Endodermal cell (in vitro differentiated cells): ENCODE measurements around the gene COL27A1. TPM values are rescaled to one million over a fixed set of nuclear protein-coding genes. Genes with fewer than 3 reads are reported as not detected.

Source experiments
- DNase-seq: peaks from one replicate; pipeline ENCODE4 v3.0.0-alpha.2; 2017
- H3K27ac ChIP-seq: 2 replicates; pipeline ENCODE4 v1.5.1; 2013; ENCODE audit warnings: mild to moderate bottlenecking, low read depth, low read length, moderate library complexity
- H3K27me3 ChIP-seq: 2 replicates; pipeline ENCODE4 v1.6.1; 2013; ENCODE audit warnings: mild to moderate bottlenecking, low read length, moderate library complexity; ENCODE audit not compliant: insufficient read depth, control insufficient read depth, poor library complexity, severe bottlenecking
- H3K36me3 ChIP-seq: 2 replicates; pipeline ENCODE4 v1.7.0; 2013; ENCODE audit warnings: mild to moderate bottlenecking, low read length, moderate library complexity; ENCODE audit not compliant: control insufficient read depth, insufficient read depth
- H3K4me1 ChIP-seq: one replicate; pipeline ENCODE4 v1.7.0; 2013; ENCODE audit warnings: low read length; ENCODE audit not compliant: control insufficient read depth, insufficient read depth
- H3K4me3 ChIP-seq: 2 replicates; pipeline ENCODE4 v1.5.1; 2013; ENCODE audit warnings: mild to moderate bottlenecking, low read length, moderate library complexity
- H3K9ac ChIP-seq: 2 replicates; pipeline ENCODE4 v1.6.1; 2013; ENCODE audit warnings: mild to moderate bottlenecking, low read length, moderate library complexity; ENCODE audit not compliant: poor library complexity, severe bottlenecking; ENCODE audit errors: extremely low read depth
- H3K9me3 ChIP-seq: 2 replicates; pipeline ENCODE4 v1.6.1; 2013; ENCODE audit warnings: mild to moderate bottlenecking, low read length, moderate library complexity; ENCODE audit not compliant: control insufficient read depth
- H3K27ac Mint-ChIP-seq: 2 replicates; pipeline ENCODE4 v1.8.0; 2020; ENCODE audit warnings: mixed read lengths
- H3K27me3 Mint-ChIP-seq: 2 replicates; pipeline ENCODE4 v1.8.0; 2021; ENCODE audit warnings: mild to moderate bottlenecking, mixed read lengths; ENCODE audit not compliant: insufficient read depth
- H3K36me3 Mint-ChIP-seq: 2 replicates; pipeline ENCODE4 v1.8.0; 2020; ENCODE audit warnings: low read depth, mixed read lengths
- H3K4me1 Mint-ChIP-seq: 2 replicates; pipeline ENCODE4 v1.8.0; 2020; ENCODE audit warnings: mixed read lengths
- H3K4me3 Mint-ChIP-seq: 2 replicates; pipeline ENCODE4 v1.8.0; 2020; ENCODE audit warnings: mild to moderate bottlenecking, moderate library complexity, mixed read lengths
- H3K9me3 Mint-ChIP-seq: 2 replicates; pipeline ENCODE4 v1.8.0; 2020; ENCODE audit warnings: mild to moderate bottlenecking, mixed read lengths
- WGBS, 2 experiments: methylation state at CpG; one replicate each; pipeline versions ENCODE4 v1.1.5 to v1.1.7; 2013; ENCODE audit warnings: missing lambda C conversion rate in 2 of 2, mixed read lengths in 1 of 2; ENCODE audit not compliant: insufficient coverage in 1 of 2, insufficient read length in 1 of 2; 5-methylcytosine and 5-hydroxymethylcytosine counted together
- total RNA-seq, 2 donors: library from RNA; stranded (reverse); fragmentation: NEBNext Ultra II Directional in 1 of 2; extraction: Animal tissue kit (Norgen Biotek cat#: 25700) in 1 of 2; gene quantifications; 2 replicates in 1 of 2; 3 replicates in 1 of 2; pipeline ENCODE4 v1.2.1, GENCODE V29; 2021
- TF ChIP-seq, protein P1 (sequence below): fragments of 200-600 bp; sonication (generic); conservative IDR thresholded peaks from 2 replicates; pipeline ENCODE4 v1.5.0; 2021; ENCODE audit warnings: antibody characterized with exemption, mild to moderate bottlenecking

The COL27A1 gene
- total RNA-seq, 2 donors from 2014 or later, result 43.8 to 69.5 TPM

DNA sequence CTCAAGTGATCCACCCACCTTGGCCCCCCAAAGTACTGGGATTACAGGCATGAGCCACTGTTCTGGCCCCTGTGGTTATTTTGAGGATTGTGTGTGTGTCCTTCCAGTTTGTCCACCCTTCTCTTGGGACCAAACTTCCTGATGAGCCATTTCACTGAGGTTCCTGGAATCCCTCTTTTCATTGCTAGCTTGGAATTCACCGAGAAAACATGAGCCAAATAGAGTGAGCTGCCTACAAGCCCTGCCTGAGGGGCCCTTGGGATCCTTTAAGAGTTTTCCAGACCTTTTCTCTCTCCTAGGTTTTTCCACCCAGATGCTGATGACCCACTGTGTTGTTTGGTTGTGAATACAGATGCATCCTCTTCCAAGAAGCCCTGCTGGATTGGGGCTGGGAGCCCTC lies 43.0 kb upstream of the COL27A1 start:
- TF ChIP-seq, protein P1, sequence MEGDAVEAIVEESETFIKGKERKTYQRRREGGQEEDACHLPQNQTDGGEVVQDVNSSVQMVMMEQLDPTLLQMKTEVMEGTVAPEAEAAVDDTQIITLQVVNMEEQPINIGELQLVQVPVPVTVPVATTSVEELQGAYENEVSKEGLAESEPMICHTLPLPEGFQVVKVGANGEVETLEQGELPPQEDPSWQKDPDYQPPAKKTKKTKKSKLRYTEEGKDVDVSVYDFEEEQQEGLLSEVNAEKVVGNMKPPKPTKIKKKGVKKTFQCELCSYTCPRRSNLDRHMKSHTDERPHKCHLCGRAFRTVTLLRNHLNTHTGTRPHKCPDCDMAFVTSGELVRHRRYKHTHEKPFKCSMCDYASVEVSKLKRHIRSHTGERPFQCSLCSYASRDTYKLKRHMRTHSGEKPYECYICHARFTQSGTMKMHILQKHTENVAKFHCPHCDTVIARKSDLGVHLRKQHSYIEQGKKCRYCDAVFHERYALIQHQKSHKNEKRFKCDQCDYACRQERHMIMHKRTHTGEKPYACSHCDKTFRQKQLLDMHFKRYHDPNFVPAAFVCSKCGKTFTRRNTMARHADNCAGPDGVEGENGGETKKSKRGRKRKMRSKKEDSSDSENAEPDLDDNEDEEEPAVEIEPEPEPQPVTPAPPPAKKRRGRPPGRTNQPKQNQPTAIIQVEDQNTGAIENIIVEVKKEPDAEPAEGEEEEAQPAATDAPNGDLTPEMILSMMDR, result no peak
- peak; percentile 17 for DNase-seq
- no peak overlapping the region for H3K27ac ChIP-seq
- peaks cover 9% of the 10 kb centered on the region for H3K4me1 Mint-ChIP-seq
- WGBS, 2 experiments, result 78 to 88% methylated on average over 1 of the region's 1 CpG
- peaks cover 2% of the 10 kb centered on the region for H3K4me1 ChIP-seq
- no peaks in the 10 kb centered on the region for H3K36me3 Mint-ChIP-seq
- H3K9ac ChIP-seq, result no peak overlapping the region
- H3K9me3 Mint-ChIP-seq, result no peaks in the 10 kb centered on the region
- H3K27me3 Mint-ChIP-seq, result peaks cover 51% of the 10 kb centered on the region
- H3K27ac Mint-ChIP-seq, result no peak overlapping the region
- H3K36me3 ChIP-seq, result no peaks in the 10 kb centered on the region
- H3K9me3 ChIP-seq, result no peaks in the 10 kb centered on the region
- no peak overlapping the region for H3K4me3 ChIP-seq
- peaks cover 21% of the 10 kb centered on the region for H3K27me3 ChIP-seq
- H3K4me3 Mint-ChIP-seq, result no peak overlapping the region

DNA sequence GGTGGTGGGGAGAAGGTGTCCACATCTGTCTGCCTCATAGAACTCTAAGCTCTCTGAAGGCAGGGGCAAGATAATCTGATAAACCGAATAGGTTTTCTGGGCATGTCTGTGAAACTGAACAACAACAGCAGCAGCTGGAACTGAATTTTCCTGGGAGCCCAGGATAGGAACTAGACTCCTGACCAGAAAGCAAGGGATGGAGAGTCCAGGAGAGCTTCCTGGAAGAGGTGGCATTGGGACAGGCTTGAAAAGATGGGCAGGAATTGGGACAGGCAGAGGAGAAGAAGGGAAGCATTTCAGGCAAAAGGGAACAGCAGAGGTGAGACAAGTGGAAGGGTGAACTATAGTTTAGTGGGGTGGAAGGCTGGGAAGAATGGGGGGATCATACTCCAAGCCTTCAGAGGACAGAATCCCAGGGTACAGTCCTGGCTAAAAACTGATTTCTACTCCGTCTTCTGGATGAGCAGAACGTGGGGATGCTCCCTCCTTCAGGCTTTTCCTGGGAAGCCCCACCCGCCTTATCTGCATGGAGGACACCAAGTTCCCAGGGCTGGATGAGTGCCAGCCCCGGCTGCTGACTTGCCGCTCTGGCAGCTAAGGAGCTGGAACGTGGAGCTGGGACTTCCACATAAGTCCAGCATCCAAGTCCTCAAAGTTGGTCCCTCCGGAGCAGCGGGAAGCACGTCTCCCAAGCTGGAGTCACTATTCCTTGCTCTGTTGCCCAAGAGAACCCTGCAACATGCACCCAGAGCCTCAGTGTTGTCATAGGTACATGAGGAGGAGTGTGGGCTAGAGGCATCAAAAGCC lies 42.4 kb upstream of the COL27A1 start:
- H3K4me3 Mint-ChIP-seq, result no peak overlapping the region
- peaks cover 49% of the 10 kb centered on the region for H3K27me3 Mint-ChIP-seq
- no peaks in the 10 kb centered on the region for H3K36me3 Mint-ChIP-seq
- TF ChIP-seq, protein P1, result no peak
- no peak overlapping the region for H3K27ac Mint-ChIP-seq
- H3K27me3 ChIP-seq, result peaks cover 21% of the 10 kb centered on the region
- no peaks in the 10 kb centered on the region for H3K9me3 ChIP-seq
- peaks cover 13% of the 10 kb centered on the region for H3K4me1 Mint-ChIP-seq
- no peak overlapping the region for H3K4me3 ChIP-seq
- no peak overlapping the region for H3K9ac ChIP-seq
- no peaks in the 10 kb centered on the region for H3K36me3 ChIP-seq
- 85 to 86% methylated on average over 10 of the region's 10 CpGs for WGBS, 2 experiments
- H3K27ac ChIP-seq, result no peak overlapping the region
- peak; percentile 33 for DNase-seq
- peaks cover 2% of the 10 kb centered on the region for H3K4me1 ChIP-seq
- H3K9me3 Mint-ChIP-seq, result no peaks in the 10 kb centered on the region

DNA sequence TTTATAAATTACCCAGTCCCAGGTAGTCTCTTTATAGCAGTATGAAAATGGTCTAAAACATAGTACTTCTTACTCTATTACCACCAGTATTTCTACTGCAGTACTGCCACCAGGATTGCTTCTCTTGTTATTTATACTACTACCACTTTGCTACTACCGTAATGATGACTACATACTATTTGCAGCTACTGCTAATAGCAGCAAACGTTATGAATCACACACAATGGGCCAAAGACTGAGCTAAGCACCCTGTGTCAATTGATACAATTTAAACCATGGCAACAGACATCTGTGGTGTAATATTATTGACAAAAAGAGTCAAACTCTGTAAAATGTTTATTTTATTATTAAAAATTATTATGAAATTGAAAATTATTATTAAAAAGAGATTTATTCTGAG lies 41.0 kb upstream of the COL27A1 start:
- H3K27me3 Mint-ChIP-seq, result peaks cover 42% of the 10 kb centered on the region
- peaks cover 16% of the 10 kb centered on the region for H3K27me3 ChIP-seq
- H3K4me1 Mint-ChIP-seq, result peaks cover 21% of the 10 kb centered on the region
- no peaks in the 10 kb centered on the region for H3K9me3 Mint-ChIP-seq
- no peaks in the 10 kb centered on the region for H3K36me3 Mint-ChIP-seq
- TF ChIP-seq, protein P1, result no peak
- H3K4me3 Mint-ChIP-seq, result no peak overlapping the region
- H3K4me1 ChIP-seq, result peaks cover 2% of the 10 kb centered on the region
- 59 to 83% methylated on average over 2 of the region's 2 CpGs for WGBS, 2 experiments
- H3K36me3 ChIP-seq, result no peaks in the 10 kb centered on the region
- no peak overlapping the region for H3K27ac Mint-ChIP-seq
- H3K9ac ChIP-seq, result no peak overlapping the region
- H3K27ac ChIP-seq, result no peak overlapping the region
- DNase-seq, result no peak
- H3K4me3 ChIP-seq, result no peak overlapping the region
- no peaks in the 10 kb centered on the region for H3K9me3 ChIP-seq
